MM.1S (cell line): Measurements from ENCODE around the gene TRMT61A.

Source experiments
- EZH2 ChIP-seq: fragments of 300-600 bp; sonication (generic); optimal IDR thresholded peaks from 2 replicates; pipeline ENCODE3; 2017; ENCODE audit warnings: low read depth, mild to moderate bottlenecking, antibody characterized with exemption, low read length, mixed read lengths
- TF ChIP-seq, protein P1 (sequence below): fragments of 300-600 bp; sonication (generic); IDR thresholded peaks from 2 replicates; pipeline ENCODE4 v1.5.1; 2016; ENCODE audit warnings: antibody characterized with exemption, low read length, mixed read lengths

DNA sequence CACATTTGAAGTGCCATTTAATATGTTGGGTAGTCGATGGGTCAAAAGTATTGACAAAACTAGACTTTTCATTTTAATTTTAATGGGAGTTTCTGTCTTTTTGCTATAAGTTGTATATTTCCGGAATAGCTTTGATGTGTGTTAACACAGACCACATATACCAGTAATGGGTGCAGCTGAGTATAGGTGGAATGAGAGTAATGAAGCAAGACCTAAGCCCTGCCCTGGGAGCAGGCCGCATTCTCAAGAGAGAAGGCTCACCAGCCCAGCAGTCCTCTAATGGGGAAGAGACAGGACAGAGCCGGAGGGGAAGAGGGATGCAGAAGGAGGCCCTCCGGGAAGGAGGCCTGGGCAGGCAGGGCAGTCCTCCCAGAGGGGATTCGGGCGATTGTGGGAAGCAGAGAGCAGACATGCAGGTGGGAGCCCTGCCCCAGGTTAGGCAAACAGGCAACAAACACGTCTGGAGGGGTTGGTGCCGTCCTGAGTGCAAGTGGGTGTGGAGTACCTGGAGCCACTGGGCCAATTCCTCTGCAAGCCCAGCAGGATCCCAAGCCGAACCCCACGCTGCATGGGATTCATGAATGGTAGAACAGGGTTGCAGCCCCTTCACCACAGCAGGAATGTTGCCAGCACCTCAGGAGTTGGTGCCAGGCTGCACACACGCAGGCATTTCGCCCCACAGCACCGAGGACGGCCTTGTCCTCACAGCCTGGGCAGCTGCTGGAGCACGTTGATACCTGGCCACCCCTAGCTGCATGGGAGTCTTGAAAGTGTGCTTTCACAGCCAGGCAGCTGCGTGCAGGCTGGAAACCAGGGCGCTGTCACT is 14.2 kb upstream of the TRMT61A start:
- TF ChIP-seq, protein P1, sequence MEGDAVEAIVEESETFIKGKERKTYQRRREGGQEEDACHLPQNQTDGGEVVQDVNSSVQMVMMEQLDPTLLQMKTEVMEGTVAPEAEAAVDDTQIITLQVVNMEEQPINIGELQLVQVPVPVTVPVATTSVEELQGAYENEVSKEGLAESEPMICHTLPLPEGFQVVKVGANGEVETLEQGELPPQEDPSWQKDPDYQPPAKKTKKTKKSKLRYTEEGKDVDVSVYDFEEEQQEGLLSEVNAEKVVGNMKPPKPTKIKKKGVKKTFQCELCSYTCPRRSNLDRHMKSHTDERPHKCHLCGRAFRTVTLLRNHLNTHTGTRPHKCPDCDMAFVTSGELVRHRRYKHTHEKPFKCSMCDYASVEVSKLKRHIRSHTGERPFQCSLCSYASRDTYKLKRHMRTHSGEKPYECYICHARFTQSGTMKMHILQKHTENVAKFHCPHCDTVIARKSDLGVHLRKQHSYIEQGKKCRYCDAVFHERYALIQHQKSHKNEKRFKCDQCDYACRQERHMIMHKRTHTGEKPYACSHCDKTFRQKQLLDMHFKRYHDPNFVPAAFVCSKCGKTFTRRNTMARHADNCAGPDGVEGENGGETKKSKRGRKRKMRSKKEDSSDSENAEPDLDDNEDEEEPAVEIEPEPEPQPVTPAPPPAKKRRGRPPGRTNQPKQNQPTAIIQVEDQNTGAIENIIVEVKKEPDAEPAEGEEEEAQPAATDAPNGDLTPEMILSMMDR = no peak
- no peak for TF ChIP-seq EZH2
